OCI-M1 (cell line): Measurements from ENCODE around the gene PHOX2B.

Source experiments
- DNase-seq: peaks from one replicate; lab custom pipeline; 2025; lab: John Stamatoyannopoulos, UW

PHOX2B gene

DNA sequence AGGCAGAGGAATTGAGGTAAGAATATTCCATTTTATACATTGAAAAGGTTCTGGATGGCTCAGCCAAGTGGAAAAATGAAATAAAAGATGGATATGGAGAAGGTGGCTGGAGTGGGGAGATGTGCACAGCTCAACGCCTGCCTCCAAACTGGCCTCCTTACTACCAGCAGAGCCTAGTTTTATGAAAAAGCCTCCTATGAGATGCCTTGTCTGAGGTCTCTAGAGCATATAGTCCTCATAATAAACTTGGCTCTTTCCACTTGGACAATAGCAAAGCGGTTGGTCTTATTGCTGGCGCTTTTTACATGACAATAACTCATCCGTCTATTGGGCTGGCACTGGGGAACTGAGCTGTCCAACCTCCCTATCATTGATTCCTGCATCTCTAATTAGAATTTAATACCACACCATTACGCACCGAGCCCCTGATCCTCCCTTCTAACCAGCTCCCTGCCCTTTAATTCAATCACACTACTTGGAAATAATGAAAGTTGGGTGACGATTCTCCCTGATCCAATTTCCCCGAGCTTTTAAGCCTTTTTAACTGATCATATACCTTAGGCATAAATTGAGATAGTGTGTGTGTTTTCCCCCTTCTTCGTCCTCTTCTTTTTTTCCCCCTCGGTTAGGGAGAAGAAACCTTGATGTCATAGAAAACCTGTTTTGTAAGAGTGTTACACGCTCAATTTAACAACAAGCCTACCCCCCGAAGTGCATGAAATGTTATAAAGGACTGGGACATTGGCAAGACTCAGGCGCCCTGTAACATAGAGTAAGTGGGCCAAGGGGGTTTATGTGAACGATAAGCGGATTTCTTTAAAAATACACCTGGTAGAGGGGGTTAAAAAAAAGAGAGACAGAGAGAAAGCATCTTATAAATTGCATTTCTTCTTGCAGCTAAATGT lies at the start of gene PHOX2B:
PHOX2B (minus strand) TSS at position 155 of the 905 bp plus-strand sequence; CDS start at position 40, 115 bp downstream.
- DNase-seq = no peak

DNA sequence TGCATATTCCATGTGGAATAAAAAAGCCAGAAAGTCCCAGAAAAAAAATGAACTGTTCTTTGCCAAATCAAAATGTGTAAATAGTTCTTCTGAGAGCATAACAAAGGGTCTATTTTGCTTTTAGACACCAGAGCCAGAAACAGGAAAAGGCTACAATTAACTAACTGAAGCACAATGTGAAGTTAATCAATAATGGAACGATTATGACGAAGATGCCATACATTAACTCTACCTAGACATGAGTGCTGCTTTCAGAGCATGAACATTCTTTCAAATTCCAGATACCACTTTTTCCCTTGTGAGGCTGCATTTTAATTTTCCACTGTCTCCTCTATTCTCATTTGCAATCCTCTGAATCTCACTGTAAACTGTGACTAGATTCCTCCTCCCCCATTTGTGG lies 48.7 kb upstream of the PHOX2B start:
- no peak for DNase-seq

DNA sequence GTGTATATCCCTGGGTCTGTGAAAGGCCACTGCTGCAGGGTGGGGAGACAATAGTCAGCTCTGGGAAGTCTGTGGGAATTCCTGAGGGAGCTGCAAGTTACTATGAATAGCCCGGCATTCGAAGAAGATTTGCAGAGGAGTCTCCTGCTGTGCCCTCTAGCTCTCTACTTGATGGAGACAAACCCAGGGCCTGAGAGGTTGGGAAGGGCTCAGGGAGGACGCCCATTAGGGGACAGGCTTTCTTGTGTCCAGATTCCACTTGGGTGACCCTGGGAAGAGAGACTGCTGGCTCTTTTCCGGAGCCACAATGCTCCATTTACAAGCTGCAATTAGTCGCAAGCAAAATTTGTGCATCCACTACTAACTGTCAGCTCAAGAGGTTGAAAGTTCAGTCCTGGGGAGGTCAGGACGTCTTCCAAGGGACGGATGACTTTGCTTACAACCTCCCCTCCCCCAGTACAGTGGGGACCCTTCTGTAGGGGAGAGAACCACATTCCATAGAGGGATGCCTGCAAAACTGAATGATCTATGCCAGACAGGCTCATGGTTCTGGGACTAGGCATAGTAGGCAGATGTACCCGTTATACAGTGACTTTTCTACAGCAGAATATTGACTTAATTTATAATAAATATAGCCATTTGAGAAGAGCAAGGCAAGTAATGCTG lies 48.2 kb upstream of the PHOX2B start:
- DNase-seq = no peak

DNA sequence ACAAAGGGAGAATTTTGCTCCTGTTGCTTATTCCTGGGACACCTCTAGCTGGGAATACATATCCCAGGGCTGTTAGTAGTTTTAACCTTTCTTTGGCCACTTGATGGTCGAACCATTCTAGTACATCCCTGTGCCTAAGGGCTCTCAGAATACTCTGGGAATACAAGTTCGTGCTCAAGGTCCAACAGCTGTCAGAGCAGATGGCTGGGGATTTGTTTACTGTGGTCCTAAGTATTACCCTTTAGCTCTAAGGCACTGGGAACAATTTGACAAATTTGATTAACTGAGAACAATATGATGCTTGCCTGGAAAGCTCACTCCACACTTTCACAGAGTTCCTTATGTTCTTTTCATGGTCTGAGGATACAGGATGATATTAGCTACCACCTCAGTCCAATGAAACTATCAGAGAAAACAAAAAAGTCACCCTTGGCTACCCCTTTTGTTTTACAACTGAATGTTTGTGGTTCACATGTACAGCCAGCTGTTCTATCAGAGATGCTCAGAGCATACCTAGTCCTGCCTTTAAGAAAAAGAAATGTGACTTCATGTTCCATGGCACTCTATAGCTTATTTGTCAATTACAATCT lies 47.4 kb upstream of the PHOX2B start:
- no peak for DNase-seq

DNA sequence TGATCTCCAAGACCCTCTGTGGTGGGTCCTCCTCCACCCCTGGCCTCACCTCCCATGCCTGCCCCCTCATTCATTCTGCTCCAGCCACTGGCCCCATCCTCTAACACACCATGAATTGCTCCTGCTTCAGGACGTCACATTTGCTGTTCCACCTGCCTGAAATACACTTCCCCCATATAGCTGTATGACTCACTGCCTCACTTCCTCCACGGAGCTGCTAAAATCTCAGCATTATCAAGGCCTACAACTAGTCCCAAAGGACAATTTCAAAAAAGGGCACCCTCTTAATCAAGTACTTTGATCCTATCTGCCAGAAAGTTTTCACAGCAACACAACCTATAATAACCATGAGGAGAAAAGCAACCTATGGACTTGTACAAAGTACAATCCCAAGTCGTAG lies 43.6 kb upstream of the PHOX2B start:
- DNase-seq = no peak

DNA sequence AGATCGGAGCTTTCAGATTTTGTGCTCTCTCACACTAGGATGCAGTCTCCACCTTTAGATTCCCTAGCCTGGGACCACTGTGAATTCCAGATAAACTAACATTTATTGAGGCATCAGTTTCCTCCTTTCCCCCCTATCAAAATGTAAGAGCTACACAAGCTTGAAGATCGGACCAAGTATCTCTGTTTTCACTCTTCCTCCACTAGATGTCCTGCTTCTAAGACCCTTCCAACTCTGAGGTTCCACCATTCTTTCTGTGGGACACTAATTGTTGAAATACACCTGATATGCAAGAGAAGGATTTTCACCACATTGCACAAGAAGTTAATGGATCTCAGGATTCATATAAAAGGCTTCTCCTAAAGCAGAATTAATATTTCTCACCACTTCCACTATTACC lies 43.0 kb upstream of the PHOX2B start:
- no peak for DNase-seq

DNA sequence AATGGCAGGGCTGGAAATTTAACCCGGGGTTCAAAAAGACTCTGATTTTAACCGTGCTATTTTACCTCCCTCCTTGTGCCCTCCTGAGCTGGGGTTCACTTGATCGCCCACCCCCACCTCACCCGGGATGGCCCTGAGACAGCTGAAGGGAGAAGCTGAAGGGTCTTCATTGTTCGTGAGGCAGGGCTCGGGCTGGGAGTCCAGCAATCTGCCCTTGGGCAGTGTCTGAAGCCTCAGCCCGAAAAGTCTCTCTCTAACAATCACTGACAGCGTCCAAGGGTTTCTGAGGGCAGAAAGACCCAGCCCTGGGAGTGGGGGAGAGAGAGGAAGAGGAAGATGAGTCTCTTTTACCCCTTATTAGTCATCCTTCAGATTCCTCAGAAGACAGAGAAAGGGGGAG lies 39.4 kb upstream of the PHOX2B start:
- DNase-seq = no peak

DNA sequence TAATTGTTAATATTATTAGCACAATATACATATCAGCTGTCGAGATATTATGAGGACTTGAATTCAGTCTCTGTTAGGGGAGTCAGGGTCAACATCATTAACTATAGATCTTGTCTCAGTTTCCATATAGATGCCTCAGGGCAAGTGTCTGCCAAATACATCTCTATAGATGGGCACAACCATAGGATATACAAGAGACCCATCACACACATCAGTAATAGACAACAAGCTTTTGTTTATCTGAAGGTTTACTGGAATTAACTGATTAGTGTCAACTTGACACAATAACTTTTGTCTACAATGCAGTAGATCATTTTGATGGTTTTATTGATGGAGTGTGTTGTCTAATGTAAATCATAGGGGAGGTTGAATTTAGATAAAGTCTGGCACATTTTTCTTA lies 37.1 kb upstream of the PHOX2B start:
- no peak for DNase-seq

DNA sequence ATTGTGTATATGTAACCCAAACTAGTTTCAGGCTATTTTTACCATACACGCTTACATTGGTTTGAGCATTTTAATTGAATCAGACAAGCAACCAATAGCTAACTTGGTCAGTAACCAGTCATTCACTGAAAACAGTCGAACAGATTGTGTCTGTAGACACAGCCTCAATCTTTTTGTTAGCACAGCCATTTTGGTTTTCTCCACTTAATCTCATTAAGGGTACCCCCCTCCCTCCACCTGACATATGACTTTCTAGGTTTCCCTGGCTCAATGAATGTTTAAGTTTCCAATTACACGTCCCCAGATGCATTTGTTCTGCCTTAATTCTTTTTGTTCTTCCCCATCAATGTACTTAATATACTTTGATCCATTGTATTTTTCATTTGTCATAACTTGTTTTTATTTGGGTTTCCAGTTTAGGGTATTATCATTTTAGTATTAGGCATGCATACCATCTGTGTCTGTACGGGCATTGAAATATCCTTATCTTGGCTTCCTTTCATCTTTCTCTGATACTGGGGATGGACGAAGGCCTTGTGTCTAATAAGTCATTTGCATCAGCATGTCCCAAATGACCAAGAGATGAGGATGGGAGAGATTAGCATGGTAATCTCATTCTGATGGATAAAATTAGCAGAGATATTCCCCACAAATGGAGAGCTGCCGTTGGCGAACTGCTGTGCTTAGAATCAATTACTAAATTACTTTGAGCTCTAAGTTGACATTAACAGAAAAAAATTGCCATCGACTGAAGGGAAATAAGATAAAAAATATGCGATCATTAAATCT lies 35.9 kb upstream of the PHOX2B start:
- DNase-seq = no peak

DNA sequence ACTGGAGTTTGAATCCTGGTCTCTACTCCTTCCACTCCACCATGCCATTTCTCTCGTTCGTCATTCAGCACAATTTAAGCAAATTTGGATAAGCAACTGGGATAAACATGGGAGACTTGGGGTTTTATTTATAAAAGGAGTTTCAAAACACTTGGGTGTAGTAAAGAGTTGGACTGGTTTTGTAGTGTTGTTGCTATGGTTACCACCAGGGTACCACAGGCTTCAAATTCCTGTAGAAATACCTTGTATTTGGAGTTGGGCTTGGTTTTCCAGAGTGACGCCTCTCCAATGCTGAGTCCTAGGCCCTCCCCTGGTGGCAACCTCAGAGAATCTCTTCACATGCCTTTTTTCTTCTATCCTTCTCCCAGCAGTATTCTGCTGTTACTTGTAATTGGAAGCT lies 27.9 kb upstream of the PHOX2B start:
- no peak for DNase-seq

DNA sequence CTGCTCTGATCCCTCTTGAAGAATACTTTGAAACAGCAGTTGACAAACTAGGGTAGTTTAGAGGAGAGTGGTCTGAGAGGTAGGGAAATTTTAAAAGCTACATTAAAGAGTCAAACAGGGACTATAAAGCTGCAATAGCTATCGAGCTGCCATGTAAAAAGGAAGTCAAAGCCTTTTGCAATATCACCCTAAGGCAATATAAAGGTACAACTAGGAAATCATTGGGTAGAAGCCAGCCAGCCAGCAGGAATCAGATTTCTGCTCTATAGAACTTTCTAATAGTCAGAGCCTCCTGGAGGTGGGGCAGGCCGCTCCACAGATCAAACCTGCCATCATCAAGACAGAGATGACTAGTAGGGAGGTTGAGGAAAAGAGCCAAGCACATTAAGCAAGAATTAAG lies 15.2 kb upstream of the PHOX2B start:
- DNase-seq = no peak

DNA sequence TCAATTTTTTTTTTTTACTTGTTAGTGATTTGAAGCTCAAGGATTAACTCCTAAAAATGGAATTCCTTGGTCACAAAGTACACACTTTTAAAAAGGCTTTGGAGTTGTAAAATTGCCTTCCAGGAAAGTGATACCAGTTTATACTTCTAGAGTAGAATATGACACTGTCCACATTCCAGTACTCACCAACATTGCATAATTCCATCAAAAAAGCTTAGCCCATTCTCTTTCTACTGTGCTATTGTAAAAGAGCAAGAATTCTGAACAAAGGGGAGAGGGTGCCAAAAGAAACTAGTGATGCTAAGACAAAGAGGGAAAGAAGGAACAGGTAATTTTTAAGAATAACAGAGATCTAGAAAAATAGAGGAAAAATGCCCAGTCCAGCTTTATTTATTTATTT lies 10.4 kb upstream of the PHOX2B start:
- DNase-seq = no peak

DNA sequence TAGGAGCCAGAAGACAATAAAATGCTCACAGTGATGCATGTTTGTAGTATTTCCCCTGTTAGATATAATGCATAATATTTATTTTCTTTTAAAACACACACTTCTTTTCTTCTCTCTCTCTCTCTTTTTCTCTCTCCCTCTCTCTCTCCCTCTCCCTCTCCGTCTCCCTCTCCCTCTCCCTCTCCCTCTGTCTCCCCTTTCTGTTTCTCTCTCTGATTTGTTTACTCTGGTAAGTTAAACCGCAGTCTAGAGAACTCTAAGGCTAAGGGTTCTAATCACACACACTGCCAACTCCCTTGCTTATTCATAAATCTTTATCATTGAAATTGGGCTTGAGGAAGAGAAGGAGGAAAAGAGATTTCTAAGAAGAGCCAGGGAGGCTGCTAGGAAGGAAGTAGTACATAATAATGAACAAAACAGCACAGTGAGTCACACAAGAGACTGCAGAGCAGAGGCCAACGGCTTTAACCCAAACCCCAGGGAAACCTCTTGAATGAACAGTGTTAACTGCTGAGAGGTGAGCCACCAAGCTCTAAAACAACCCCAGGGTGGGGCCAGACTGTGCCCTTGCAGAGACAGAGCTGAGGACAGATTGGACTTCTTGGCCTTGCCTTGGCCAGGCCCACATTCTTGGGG lies 9.1 kb upstream of the PHOX2B start:
- no peak for DNase-seq

DNA sequence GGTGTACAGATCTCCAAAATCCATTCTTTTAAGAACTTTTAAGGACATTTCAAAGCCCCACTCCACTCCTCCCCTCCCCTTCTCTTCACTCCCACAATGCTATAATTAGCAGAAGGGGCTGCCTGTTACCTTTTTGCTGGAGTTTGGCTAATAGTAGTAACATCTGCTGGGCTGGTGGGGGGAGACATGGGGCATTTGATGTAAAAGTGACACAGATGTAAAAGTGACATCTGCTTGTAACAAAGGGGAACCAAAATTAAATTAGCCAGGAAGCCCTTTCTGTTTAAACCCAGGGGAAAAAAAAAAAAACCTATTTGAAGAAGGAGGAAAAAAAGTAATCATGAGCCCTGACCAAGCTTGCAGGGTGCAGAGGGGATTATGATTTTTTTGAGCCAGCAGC lies 5.4 kb upstream of the PHOX2B start:
- DNase-seq = no peak

DNA sequence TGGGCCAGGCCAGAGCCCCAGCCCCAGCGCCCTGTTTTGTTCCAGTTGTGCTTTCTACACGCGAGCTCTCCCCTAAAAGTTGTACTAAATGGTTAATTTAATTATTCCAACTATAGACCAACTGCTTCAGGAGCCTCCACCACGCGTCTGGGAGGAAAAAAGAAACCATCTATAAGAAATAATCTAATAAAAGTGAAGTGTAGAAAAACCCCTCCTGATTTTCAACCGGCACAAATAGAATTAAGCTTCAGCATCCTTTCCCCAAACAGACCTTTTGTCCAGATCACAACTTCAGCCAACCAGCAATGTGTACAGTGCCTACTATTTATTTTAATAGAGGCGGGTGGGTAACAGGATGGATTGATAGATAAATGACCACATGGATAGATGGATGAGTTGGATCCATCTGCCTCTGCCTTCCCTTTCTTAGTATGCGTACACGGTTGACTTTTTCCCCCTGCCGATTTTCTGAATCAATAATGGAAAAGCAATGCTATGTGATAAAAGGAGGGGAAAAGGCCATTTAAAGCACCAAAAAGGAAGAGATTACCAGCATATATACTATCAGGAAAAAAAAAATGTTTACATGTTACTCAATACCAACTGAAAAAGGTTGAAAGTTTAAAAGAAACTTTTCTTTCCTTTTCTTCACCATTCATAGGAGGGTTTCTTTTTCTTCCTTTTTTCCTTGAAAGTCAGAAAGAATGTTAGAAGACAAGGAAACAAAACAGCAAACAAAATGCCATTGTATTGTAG lies 3.7 kb upstream of the PHOX2B start:
- DNase-seq = no peak

DNA sequence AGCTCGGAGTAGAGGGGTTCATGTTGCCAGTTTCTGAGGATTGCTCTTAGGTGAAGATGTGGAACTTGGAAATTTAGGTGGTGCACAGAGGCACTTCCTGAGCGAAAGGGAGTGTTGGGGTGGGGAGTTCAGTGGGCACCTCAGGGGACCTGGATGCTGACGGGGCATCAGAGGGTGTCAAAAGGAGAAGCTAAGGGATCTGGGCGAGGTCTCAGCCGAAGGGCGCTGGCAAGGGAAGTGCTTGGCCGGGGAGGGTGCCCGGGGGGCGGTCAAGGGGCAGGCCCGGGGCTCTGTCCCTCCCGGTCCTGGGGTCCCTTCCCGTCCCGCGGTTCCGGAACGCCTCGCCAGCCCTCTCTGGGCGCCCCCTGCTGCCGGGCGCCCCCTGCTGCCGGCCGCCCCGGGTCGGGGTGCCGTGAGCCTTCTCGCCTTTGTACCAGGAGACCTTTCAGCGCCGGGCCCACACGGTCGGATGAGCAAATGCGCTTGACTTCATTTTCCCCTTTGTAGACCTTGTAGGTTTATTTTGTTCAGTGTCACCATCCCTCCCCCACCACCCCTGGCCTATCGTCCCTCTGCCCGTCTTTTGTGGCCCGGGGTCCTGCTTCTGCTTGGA lies 3.0 kb upstream of the PHOX2B start:
- DNase-seq = no peak

DNA sequence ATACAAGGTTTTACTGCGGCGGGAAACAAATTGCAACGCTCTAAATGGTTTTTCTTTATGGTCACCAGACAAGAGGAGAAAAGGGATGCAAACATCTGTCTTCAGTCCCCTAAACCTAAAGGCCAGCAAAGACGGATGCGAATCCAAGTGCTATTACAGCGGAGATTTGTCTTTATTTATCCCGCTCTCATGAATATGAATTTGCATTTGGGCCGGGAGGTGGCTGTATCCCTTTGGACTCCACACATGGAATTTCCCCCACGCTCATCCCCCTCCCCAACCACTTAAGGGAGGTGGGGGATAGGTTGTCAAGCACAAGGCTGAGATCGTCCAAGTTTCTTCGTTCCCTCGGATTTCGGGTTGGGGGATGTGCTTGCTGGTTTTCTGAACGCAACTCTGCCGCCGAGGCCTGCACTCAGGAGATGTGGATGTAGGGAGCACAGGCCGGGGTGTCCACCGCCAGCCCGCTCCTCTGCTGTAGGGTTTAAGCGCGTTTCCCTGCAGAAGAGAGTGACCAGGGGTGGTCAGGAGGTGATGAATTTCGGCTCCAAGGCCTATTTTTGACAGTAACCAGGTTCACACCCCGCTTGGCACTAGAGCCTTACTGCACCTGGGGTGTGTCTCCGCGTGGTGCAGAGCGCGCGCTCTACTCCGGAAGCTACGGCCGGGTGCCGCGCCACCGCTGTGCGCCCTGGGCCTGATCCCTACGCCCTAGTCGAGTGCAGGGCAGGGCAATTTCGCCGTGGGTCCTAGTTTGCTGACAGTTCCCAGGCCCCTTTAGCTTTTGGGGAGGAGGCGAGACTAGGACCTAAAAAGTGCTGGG lies 2.3 kb upstream of the PHOX2B start:
- DNase-seq = no peak

DNA sequence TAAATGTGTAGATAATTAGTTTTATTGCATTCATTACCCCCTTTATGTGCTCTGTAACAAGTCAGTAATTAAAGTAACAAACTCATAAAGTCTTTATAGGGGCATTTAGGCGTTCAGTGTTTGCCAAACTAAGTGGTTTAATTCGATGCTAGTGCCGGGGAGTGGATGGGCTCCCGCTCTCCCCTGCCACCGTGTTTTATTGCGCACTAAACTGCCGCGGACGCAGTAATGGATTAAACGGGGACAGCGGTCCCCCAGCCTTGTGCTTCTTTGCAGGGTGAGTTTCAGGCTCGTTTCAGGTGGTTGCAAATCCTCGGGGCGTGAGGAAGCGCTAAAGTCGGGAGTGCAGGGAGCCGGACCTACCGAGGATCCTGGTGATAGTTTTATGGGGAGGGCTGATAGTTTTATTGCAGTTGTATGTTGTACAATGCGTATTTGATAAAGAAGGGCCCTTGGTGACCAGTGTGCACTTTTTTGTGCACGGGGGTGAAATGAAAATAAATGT lies 1.6 kb upstream of the PHOX2B start:
- no peak for DNase-seq

DNA sequence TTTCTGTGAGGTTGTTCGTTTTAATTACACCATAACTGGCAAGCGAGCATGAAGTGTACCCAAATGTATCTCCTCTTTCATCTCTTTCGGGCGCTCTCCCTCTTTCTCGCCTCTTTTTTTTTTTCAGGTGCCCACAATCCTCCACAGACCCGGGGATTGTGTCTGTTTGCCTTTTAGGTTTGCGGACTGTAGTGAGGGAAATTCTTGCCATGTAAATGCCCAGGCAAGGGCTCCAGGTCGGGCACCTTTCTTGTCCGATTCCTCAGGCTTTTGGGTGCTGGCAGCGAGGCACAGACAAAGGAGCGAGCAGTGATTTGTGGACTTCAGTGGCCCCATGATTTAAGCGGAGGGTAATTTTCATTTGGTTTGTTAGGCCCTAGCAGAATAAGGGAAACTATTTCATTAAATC lies 1.1 kb upstream of the PHOX2B start:
- no peak for DNase-seq
